ENCODE data around the gene WDR72.

Gene WDR72

DNA sequence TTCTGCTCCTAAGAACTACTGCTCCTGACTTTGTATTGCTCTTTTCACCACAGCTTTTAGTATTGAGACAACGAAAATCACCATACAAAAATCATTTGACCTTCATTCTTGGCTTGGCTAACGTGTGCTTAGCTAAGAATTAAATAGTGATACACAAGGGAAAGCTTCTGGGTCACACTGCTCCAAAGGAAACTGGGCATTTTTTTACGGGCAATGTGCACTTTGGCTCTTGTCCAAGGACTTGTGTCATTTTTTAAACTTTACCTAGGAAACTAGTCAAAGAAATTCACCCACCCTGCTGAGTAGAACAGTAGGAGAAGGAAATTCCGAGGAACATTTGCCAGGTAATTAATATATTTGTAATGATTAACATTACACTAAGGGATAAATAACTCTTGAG lies 19.8 kb downstream of the WDR72 start:
- H3K4me3 ChIP-seq (ENCODE audit: low read depth, low read length), result no peak overlapping the region

DNA sequence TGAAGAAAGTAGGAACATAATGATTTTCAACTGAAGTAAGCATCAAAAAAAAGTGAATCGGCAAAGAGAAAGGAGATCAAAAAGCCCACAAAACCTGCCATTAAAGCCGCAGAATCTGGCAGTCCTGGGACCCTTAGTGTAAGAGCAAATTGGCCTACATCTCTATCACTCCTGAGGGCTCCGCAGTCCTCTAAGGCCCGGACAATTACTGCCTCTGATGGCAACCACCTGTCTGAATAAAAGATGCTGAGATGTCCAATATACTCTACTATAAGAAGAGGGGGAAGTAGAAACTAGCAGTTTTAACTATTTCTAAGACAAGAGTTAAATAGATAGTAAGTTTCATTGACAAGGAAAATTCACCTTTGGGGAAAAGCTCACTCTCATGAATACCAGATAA lies 20.3 kb downstream of the WDR72 start:
- H3K4me3 ChIP-seq (ENCODE audit: low read depth, low read length), result no peak overlapping the region
- TF ChIP-seq, protein P1, sequence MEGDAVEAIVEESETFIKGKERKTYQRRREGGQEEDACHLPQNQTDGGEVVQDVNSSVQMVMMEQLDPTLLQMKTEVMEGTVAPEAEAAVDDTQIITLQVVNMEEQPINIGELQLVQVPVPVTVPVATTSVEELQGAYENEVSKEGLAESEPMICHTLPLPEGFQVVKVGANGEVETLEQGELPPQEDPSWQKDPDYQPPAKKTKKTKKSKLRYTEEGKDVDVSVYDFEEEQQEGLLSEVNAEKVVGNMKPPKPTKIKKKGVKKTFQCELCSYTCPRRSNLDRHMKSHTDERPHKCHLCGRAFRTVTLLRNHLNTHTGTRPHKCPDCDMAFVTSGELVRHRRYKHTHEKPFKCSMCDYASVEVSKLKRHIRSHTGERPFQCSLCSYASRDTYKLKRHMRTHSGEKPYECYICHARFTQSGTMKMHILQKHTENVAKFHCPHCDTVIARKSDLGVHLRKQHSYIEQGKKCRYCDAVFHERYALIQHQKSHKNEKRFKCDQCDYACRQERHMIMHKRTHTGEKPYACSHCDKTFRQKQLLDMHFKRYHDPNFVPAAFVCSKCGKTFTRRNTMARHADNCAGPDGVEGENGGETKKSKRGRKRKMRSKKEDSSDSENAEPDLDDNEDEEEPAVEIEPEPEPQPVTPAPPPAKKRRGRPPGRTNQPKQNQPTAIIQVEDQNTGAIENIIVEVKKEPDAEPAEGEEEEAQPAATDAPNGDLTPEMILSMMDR (IDR thresholded peaks at IDR 0.05; ENCODE audit: low read depth, low read length), result no peak

More for the DNA sequence above, 19.8 kb downstream of the WDR72 start:
- TF ChIP-seq, protein P1 (IDR thresholded peaks at IDR 0.05; ENCODE audit: low read depth, low read length), result no peak

DNA sequence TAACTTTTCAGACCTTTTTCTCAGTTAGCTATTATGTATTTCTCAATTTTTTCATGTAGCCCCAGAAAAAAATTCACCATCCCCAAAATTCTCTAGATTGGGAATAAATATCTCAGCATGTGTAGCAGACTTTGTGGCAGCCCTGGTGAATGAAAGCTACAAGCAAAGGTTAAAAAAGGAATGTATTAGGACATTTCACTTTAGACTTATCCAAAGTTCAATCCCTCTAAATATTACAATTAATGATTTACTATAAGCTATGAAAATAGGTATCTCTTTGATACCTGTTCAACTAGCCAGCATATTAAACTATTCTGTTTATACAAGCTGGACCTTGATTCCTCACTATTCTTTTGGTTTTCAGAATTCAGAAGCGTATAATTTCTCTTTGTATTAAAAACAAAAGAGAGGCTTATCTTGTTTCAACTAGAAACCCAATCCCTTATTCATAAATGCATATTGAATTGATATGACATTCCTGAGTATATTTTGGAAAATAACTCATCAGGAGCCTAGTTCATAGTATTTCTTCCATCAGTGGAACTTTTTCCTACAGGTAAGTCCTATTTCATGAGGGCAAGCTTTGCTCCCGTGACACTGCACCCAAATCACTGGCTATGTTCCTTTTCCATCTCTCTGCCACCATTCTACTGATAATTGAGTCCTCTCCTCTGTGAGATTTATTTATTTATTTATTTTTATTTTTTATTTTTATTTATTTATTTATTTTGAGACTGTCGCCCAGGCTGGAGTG lies 38.0 kb downstream of the WDR72 start:
- TF ChIP-seq, protein P1 (IDR thresholded peaks at IDR 0.05; ENCODE audit: low read depth, low read length), result no peak
- no peak overlapping the region for H3K4me3 ChIP-seq (ENCODE audit: low read depth, low read length)

DNA sequence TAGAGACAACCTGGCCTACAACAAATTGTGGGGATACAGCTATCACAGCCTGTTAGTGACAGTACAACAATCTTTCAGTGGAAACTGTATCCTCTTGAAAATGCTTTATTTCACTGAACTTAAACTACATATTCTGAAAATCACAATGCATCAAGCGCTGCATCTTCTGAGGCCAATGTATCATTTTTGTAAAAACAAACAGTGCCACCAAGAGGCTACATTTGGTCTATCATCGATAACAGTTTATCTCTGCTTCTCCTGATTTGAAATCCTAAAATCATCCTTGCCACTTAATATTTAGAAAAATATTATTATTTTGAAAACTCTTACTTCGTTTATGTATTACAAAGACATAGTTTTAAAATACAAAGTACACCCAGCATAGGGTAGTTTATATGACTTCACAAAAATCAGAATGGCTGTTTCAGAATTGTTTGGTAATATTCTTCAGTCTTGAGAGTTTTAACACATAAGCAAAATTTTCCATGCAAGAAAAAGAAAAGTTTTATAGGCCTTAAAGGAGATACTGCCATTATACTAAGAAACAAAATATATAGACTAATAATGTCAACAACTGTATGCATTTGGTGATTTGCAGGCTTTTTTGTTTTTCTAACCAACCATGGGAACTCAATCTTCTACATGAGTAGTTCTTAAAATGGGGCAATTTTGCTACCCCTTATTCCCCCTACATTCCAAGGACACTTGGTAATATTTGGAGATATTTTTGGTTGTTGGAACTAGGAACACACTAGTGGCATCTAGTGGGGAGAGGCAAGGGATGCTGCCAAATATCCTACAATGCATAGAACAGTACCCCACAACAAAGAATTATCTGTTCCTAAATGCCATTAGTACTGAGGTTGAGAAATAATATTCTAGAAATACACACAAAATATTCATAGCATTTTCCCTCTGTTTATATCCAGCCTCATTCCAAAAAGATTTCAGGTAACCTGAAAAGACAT lies 42.3 kb downstream of the WDR72 start:
- H3K4me3 ChIP-seq (ENCODE audit: low read depth, low read length), result no peak overlapping the region
- TF ChIP-seq, protein P1 (IDR thresholded peaks at IDR 0.05; ENCODE audit: low read depth, low read length), result no peak

DNA sequence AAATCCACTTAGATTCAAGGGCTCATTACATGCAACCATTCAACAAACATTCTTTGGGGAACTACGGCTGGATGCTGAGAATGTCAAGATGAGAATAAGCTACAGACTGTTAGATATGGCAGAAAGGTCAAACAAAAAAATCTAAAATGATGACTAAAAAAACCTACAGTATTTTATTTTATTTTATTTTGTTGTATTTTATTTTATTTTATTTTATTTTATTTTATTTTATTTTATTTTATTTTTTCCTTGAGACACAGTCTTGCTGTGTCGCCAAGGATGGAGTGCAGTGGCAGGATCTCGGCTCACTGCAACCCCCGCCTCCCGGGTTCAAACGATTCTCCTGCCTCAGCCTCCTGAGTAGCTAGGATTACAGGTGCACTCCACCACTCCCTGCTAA lies 46.2 kb downstream of the WDR72 start:
- TF ChIP-seq, protein P1 (IDR thresholded peaks at IDR 0.05; ENCODE audit: low read depth, low read length), result no peak
- H3K4me3 ChIP-seq (ENCODE audit: low read depth, low read length), result no peak overlapping the region

DNA sequence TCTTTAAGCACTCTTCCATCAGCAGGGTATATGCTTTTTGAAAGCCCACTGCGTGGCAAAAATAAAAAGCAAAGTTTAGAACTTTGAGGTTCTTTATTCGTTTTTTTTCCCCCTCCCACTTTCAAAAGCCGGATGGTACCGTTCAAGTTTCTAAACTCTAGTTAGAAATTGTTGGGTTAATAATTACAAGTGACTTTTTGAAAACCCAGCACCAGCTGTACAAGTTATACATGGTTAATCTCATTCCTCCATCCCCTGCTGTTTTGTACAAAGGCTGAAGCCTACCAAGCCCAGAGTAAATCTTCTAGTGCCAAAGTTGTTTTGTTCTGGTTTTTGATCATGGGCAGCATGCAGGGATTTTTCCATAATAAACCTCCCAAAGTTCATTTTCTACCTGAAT lies 48.6 kb downstream of the WDR72 start:
- H3K4me3 ChIP-seq (ENCODE audit: low read depth, low read length), result no peak overlapping the region
- TF ChIP-seq, protein P1 (IDR thresholded peaks at IDR 0.05; ENCODE audit: low read depth, low read length), result no peak

DNA sequence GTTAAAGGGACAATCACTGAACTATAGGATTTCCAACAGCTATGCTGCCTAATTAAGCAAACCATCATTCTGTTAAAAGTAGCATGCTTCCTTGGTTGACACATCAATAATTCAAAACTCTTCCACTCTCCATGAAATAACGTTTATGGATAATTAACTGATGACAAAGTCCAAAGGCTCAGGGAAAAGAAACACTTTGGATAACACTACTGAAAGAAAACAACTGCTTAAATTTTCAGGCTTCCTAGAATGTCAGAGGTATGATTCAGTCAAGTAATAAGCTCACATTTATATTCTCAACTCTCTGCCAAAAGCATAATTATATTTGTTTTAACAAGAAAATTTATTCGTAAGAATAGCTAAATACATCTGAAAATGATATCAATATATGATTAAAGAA lies 49.6 kb downstream of the WDR72 start:
- no peak overlapping the region for H3K4me3 ChIP-seq (ENCODE audit: low read depth, low read length)
- TF ChIP-seq, protein P1 (IDR thresholded peaks at IDR 0.05; ENCODE audit: low read depth, low read length), result no peak

All from WI38 (cell line).